Measurements from ENCODE around the gene KRTAP10-2.

KRTAP10-2 gene

DNA sequence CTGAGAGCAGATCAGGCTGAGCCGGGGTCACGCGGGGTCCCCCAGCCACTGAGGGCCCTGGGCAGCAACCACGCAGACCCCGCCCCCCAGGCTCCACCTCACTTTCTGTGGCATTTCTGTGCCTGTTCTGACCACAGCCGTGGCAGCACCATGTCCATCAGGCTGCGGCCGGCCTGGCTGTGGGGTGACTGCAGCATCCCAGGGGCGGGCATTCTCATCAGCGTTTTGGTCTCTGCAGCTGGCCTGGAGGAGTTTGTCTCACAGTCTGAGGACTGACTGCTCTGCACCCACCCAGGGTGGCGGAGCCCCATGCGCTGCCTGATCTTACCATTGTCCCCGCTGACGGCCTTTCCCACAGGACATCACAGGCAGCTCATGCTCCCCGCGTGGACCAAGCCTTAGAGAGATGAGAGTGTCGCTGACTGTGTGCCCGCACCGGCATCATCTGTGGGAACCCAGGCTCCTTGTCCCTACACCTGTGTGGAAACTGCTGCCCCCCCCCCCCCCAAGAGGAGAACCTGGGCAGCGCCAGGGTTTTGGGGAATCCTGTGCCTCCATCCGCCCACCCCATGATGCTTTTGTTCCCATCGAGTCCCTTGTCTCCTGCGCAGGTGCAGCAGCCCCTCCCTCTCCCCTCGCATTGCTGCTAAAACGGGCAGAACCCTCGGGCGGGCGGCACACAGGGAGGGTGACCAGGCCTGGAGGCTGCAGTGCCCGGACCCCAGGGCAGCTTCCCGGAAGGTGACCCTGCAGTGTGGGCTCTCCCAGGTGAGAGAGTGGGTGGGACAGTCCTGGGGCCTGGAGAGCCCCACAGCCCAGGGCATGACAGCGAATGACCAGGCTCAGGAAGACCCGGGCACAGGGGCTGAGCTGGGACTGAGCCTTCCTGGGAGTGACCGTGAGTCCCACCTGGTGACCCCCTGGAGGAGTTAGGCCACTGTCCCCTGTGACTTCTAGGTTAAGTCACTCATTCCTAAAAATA, 13.1 kb downstream of the KRTAP10-2 start:
- DNase-seq: no peak

DNA sequence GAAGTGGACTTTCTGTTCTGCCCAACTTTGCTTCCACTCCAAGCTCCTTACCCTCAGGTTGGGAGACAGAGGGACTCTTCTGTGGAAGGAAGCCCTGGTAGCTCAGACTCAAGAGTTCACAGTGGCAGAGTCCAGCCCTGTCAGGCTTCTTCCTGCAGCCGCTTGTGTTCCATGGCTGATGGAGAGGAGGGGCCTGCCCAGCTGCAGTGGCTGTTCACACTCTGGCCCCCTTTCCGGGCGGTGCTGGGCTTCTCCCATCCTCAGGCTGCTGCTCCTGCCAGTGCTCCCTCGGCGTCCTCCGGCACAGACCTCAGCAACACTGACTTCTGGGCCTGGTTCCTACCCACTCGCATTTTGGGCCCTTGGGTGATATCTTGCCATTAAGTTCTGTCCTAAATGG, 15.3 kb downstream of the KRTAP10-2 start:
- DNase-seq: no peak

DNA sequence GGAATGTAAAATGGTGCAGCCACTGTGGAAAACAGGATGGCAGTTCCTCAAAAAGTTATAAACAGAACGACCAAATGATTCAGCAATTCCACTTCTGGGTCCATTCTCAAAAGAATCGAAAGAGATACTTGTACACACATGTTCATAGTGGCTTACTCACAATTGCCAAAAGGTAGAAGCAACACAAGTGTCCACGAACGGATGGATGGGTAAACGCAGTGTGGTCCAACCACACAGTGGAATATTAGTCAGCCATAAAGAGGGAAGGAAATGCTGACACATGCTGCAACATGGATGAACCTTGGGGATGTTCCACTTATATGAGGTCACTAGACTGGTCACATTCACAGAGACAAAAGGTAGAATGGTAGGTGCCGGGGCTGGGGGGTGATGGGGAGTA, 16.6 kb downstream of the KRTAP10-2 start:
- DNase-seq: no peak

DNA sequence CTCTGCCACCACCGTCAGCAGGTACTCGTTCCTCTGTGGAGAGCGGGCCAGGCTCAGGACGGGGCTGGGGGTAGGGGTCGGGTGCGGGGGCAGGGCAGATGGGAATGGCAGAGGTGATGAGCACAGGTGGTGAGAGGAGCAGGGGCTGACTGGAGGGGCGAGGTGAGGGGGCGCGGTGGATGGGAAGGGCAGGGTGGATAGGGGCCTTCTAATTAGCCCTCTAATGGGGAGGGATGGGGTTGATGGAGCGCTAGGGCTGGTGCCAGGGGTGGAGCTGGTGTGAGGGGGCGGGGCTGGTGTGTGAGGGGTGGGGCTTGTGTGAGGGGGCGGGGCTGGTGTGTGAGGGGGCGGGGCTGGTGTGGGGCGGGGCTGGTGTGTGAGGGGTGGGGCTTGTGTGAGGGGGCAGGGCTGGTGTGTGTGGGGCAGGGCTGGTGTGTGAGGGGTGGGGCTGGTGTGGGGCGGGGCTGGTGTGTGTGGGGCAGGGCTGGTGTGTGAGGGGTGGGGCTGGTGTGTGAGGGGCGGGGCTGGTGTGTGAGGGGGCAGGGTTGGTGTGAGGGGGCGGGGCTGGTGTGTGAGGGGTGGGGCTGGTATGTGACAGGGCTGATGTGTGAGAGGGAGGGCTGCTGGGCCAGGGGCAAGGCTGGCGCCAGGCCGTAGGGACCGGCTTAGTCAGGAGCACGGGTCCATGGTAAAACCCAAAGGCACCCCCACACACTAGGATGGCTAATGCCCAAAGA, 17.2 kb downstream of the KRTAP10-2 start:
- DNase-seq: no peak

GRCh38 chr21:44533121-44533890, 18.0 kb downstream of the KRTAP10-2 start:
- no peak for DNase-seq

GRCh38 chr21:44532712-44533111, 18.6 kb downstream of the KRTAP10-2 start:
- DNase-seq: no peak

- DNase-seq: no peak
These were observed 19.4 kb downstream of the KRTAP10-2 start for GRCh38 chr21:44531606-44532564.

- DNase-seq: no peak
These were observed 20.3 kb downstream of the KRTAP10-2 start for GRCh38 chr21:44530903-44531605.

- no peak for DNase-seq
These were observed 20.9 kb downstream of the KRTAP10-2 start for GRCh38 chr21:44530221-44530902.

GRCh38 chr21:44529503-44530125, 21.7 kb downstream of the KRTAP10-2 start:
- no peak for DNase-seq

DNA sequence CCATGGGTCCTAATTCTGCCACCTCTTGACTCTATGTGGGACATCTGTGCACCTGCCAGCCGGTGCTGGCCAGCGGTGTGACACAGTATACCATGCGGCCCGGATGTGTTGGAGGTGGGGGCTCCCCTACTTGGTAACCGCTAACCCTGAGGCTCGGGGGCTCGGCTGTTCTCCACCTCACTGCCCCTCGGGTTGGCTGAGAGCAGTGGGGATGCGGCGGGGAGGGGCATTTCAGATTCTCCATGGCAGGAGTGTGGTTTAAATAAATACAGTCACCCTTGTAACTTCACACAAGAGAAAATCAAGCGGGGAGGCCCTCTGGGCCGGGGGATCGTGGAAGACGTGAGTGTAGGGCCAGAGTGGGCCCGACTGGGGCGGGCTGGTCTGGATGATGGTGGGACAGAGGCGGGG, 22.3 kb downstream of the KRTAP10-2 start:
- DNase-seq: no peak

DNA sequence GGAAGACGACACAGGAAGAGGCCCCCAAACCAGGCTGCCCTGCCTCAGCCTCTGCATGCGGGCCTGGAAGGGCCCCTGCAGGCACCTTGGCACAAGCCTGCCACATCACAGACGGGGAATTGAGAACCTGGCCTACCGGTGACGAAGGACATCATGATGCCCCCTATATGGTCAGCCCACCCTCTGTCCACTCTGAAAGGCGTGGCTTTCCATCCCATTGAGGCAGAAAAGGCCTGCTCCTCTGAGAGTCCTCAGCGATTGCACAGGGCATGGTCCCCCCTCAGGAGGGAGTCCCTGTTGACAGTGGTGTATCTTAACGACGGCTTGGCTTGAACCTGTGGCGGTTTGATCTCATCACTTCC, 22.7 kb downstream of the KRTAP10-2 start:
- DNase-seq: no peak

- DNase-seq: no peak
These were observed 23.2 kb downstream of the KRTAP10-2 start for GRCh38 chr21:44527983-44528633.

GRCh38 chr21:44527156-44527982, 23.9 kb downstream of the KRTAP10-2 start:
- DNase-seq: no peak

- no peak for DNase-seq
These were observed 25.0 kb downstream of the KRTAP10-2 start for GRCh38 chr21:44526096-44526997.

DNA sequence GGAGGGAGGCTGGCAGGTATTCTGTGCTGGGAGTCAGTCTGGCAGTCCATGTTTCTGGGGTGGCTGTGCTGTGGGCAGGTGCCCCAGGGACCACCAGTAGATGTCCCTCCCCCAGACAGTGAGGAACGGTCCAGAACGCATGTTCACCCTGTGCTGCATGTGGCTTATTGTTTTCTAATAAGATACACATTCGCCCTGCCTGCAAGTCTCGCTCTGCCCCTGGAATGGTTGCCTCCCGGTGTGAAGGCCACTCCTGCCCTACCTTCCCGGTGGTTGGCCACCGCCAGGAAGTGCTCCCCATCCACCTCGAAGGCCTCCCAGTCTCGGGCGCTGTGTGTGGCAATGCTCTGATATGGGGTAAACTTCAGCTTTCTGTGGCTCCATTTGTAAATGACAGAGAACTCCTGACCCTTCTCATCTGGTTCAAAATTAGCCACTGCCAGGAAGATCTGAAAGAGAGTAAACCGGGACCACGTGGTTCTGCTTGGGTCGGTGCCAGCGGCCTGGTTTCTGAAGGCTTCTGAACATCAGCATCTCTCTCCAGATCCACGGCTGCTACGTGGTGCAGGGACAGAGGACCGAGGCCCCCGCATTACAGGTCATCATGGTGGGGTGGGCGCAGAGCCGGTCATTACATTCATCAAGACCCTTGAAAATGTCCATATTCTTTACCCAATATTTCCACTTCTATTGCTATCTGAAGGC, 25.8 kb downstream of the KRTAP10-2 start:
- no peak for DNase-seq

All from NCI-H2029 treated with DMSO at 0.1 percent for 48 hours (cell line).